Fibroblast of lung (primary cell): ENCODE data around the gene ZBED3. TPM values are rescaled to one million over a fixed set of nuclear protein-coding genes. Genes with fewer than 3 reads are reported as not detected.
"Not testable (repeated sequence)": the region's sequence is repeated elsewhere in the genome, so short reads cannot be mapped to it uniquely, and the experiment has no call there.

Experiments
- DNase-seq, 2 donors: peaks; one replicate each; pipeline versions ENCODE4 v3.0.0 to v3.0.0-alpha.2; 2010; ENCODE audit warnings: low read depth in 2 of 2
- H2AFZ ChIP-seq: 2 replicates; pipeline ENCODE4 v1.5.1; 2012; ENCODE audit warnings: low read length, control low read depth, inconsistent platforms
- H3K27ac ChIP-seq: 2 replicates; pipeline ENCODE4 v1.5.1; 2011; ENCODE audit warnings: low read length, control low read depth; ENCODE audit not compliant: insufficient read depth
- H3K27me3 ChIP-seq: 2 replicates; pipeline ENCODE4 v1.5.1; 2011; ENCODE audit warnings: mild to moderate bottlenecking, low read length; ENCODE audit not compliant: control insufficient read depth, insufficient read depth
- H3K36me3 ChIP-seq: 2 replicates; pipeline ENCODE4 v1.5.1; 2011; ENCODE audit warnings: low read length; ENCODE audit not compliant: control insufficient read depth, insufficient read depth
- H3K4me1 ChIP-seq: 2 replicates; pipeline ENCODE4 v1.5.1; 2011; ENCODE audit warnings: low read length; ENCODE audit not compliant: control insufficient read depth, insufficient read depth; ENCODE audit errors: extremely low read depth
- H3K4me2 ChIP-seq: 2 replicates; pipeline ENCODE4 v1.5.1; 2011; ENCODE audit warnings: low read length, control low read depth; ENCODE audit not compliant: insufficient read depth; ENCODE audit errors: extremely low read depth
- H3K4me3 ChIP-seq, 4 experiments: fragments of 200-600 bp in 1 of 4; sonication (generic) in 1 of 4; replicated peaks in 1 of 4; 2 replicates each; pipeline ENCODE4 v1.5.1; 2011 to 2016; ENCODE audit warnings: low read length in 4 of 4, low read depth in 3 of 4, mild to moderate bottlenecking in 3 of 4, control low read depth in 2 of 4, inconsistent platforms in 1 of 4, mixed read lengths in 1 of 4; ENCODE audit not compliant: insufficient read depth in 1 of 4; ENCODE audit errors: control extremely low read depth in 1 of 4
- H3K79me2 ChIP-seq: 2 replicates; pipeline ENCODE4 v1.5.1; 2012; ENCODE audit warnings: mild to moderate bottlenecking, low read length, inconsistent platforms; ENCODE audit not compliant: control insufficient read depth, insufficient read depth
- H3K9ac ChIP-seq: 2 replicates; pipeline ENCODE4 v1.5.1; 2011; ENCODE audit warnings: mild to moderate bottlenecking, low read length, control low read depth; ENCODE audit not compliant: insufficient read depth
- H3K9me3 ChIP-seq: 2 replicates; pipeline ENCODE4 v1.5.1; 2012; ENCODE audit warnings: low read depth, low read length; ENCODE audit not compliant: control insufficient read depth, insufficient read depth
- H4K20me1 ChIP-seq: 2 replicates; pipeline ENCODE4 v1.5.1; 2011; ENCODE audit warnings: low read length; ENCODE audit not compliant: control insufficient read depth, insufficient read depth; ENCODE audit errors: extremely low read depth
- EZH2 ChIP-seq: IDR thresholded peaks from 2 replicates; pipeline ENCODE4 v1.5.1; 2012; ENCODE audit warnings: low read length, control low read depth, mild to moderate bottlenecking; ENCODE audit errors: missing control alignments
- polyA plus RNA-seq, 2 donors: library from polyadenylated mRNA; depleted of rRNA in 1 of 2; stranded (reverse) in 1 of 2; unstranded in 1 of 2; fragments of >200 nt; gene quantifications; 2 replicates each; pipeline ENCODE4 v1.2.1, GENCODE V29; 2011 to 2012; ENCODE audit warnings: missing spikeins in 1 of 2
- total RNA-seq: library from RNA; depleted of rRNA; stranded (reverse); fragments of >200 nt; gene quantifications from 2 replicates; pipeline ENCODE4 v1.2.1, GENCODE V29; 2014
- TF ChIP-seq, protein P1 (sequence below), 2 donors: IDR thresholded peaks in 1 of 2; conservative IDR thresholded peaks in 1 of 2; 1 replicate in 1 of 2; 2 replicates in 1 of 2; pipeline ENCODE4 v1.5.1; 2011 to 2012; ENCODE audit warnings: low read length in 2 of 2, control low read depth in 1 of 2, inconsistent platforms in 1 of 2, low read depth in 1 of 2, mild to moderate bottlenecking in 1 of 2

ZBED3 gene
- total and polyA plus RNA-seq, 2 donors (not counting 1 experiment from before 2014, with no cell fraction given): 1.7 to 3.0 TPM

DNA sequence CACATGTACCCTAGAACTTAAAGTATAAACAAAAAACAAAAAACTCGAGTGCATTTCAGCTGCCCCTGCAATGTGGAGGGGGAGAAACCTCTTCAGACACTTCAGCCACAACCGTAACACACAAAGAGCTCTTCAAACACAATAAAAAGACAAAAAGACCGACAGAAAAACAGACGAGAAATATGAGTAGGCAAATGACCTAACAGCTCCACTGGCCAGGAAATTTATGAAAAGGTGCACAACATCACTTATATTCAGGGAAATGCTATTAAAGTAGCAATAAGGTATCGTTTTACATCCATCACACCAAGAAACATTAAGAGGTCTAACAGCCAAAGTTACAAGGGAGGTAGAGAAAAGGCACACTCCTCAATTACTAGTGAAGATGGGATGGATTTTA lies 6.2 kb downstream of the ZBED3 start:
- no peaks in the 10 kb centered on the region for H4K20me1 ChIP-seq
- peaks cover 3% of the 10 kb centered on the region for H3K4me1 ChIP-seq
- no peak overlapping the region for H3K4me2 ChIP-seq
- no peak overlapping the region for H3K27ac ChIP-seq
- no peak overlapping the region for H3K9ac ChIP-seq
- H3K79me2 ChIP-seq: no peaks in the 10 kb centered on the region
- no peak overlapping the region for H3K4me3 ChIP-seq
- TF ChIP-seq, protein P1, sequence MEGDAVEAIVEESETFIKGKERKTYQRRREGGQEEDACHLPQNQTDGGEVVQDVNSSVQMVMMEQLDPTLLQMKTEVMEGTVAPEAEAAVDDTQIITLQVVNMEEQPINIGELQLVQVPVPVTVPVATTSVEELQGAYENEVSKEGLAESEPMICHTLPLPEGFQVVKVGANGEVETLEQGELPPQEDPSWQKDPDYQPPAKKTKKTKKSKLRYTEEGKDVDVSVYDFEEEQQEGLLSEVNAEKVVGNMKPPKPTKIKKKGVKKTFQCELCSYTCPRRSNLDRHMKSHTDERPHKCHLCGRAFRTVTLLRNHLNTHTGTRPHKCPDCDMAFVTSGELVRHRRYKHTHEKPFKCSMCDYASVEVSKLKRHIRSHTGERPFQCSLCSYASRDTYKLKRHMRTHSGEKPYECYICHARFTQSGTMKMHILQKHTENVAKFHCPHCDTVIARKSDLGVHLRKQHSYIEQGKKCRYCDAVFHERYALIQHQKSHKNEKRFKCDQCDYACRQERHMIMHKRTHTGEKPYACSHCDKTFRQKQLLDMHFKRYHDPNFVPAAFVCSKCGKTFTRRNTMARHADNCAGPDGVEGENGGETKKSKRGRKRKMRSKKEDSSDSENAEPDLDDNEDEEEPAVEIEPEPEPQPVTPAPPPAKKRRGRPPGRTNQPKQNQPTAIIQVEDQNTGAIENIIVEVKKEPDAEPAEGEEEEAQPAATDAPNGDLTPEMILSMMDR (conservative IDR thresholded peaks at IDR 0.05 in 1 of 2, IDR thresholded peaks at IDR 0.05 in 1 of 2; ENCODE audit: low read depth in 1 of 2, low read length in 2 of 2): no peak
- no peak for TF ChIP-seq EZH2
- no peaks in the 10 kb centered on the region for H3K36me3 ChIP-seq
- no peak overlapping the region for H2AFZ ChIP-seq
- no peaks in the 10 kb centered on the region for H3K27me3 ChIP-seq
- no peak for DNase-seq
- H3K9me3 ChIP-seq: no peaks in the 10 kb centered on the region

DNA sequence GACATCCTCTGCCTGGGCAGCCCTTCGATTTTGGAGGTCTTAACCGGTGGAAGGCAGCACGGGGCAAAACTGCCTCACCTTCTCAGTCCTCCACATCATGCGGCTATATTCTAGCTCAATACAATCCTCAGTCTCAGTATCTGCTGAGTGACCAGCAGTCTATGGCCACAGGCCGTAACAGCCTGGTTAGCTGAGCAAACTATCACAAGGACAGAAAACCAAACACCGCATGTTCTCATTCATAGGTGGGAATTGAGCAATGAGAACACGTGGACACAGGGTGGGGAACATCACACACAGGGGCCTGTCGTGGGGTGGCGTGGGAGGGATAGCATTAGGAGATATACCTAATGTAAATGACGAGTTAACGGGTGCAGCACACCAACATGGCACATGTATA lies 6.6 kb downstream of the ZBED3 start:
- H2AFZ ChIP-seq, H3K4me2 ChIP-seq, DNase-seq, H3K36me3 ChIP-seq, H3K4me1 ChIP-seq, H4K20me1 ChIP-seq, H3K27me3 ChIP-seq, H3K4me3 ChIP-seq, H3K79me2 ChIP-seq, H3K9ac ChIP-seq, H3K27ac ChIP-seq, H3K9me3 ChIP-seq: not testable (repeated sequence)

DNA sequence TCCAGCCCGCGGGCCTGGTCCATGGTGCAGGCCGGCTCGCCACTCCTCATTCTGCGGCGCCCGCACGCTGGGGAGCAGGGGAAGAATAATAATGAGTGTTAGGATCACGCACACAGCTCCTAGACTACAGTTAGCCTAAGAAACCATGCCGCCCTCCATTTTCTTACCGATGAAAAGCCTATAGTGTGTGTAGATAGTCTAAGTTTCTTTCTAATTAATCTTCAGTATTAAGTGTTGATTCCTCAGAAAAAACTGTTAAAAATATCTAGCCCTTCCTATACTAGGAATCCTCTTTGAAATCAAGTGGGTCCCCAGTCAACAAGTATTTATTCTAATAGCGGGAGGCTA lies 9.3 kb downstream of the ZBED3 start:
- Histone ChIP-seq H3K4me3 (peak overlapping the region in 1 of 4 experiments; percentile 43), H3K4me2 (peak overlapping the region; percentile 79), H3K36me3 (no peaks in the 10 kb centered on the region), H3K9me3 (no peaks in the 10 kb centered on the region), H3K27ac (no peak overlapping the region), H3K4me1 (peaks cover 8% of the 10 kb centered on the region), H4K20me1 (no peaks in the 10 kb centered on the region), H3K27me3 (no peaks in the 10 kb centered on the region), H2AFZ (peak overlapping the region; percentile 73), H3K9ac (no peak overlapping the region), H3K79me2 (no peaks in the 10 kb centered on the region)
- DNase-seq: no peak
- TF ChIP-seq, protein P1 (conservative IDR thresholded peaks at IDR 0.05 in 1 of 2, IDR thresholded peaks at IDR 0.05 in 1 of 2; ENCODE audit: low read depth in 1 of 2, low read length in 2 of 2): no peak
- no peak for TF ChIP-seq EZH2
